Endodermal cell (in vitro differentiated cells): Measurements from ENCODE around the gene TM7SF3. TPM values are rescaled to one million over a fixed set of nuclear protein-coding genes. Genes with fewer than 3 reads are reported as not detected.
"Not testable (repeated sequence)": the region's sequence is repeated elsewhere in the genome, so short reads cannot be mapped to it uniquely, and the experiment has no call there.

Experiments used
- DNase-seq: peaks from one replicate; pipeline ENCODE4 v3.0.0-alpha.2; 2017
- H3K27ac ChIP-seq: 2 replicates; pipeline ENCODE4 v1.5.1; 2013; ENCODE audit warnings: mild to moderate bottlenecking, low read depth, low read length, moderate library complexity
- H3K27me3 ChIP-seq: 2 replicates; pipeline ENCODE4 v1.6.1; 2013; ENCODE audit warnings: mild to moderate bottlenecking, low read length, moderate library complexity; ENCODE audit not compliant: insufficient read depth, control insufficient read depth, poor library complexity, severe bottlenecking
- H3K36me3 ChIP-seq: 2 replicates; pipeline ENCODE4 v1.7.0; 2013; ENCODE audit warnings: mild to moderate bottlenecking, low read length, moderate library complexity; ENCODE audit not compliant: control insufficient read depth, insufficient read depth
- H3K4me1 ChIP-seq: one replicate; pipeline ENCODE4 v1.7.0; 2013; ENCODE audit warnings: low read length; ENCODE audit not compliant: control insufficient read depth, insufficient read depth
- H3K4me3 ChIP-seq: 2 replicates; pipeline ENCODE4 v1.5.1; 2013; ENCODE audit warnings: mild to moderate bottlenecking, low read length, moderate library complexity
- H3K9ac ChIP-seq: 2 replicates; pipeline ENCODE4 v1.6.1; 2013; ENCODE audit warnings: mild to moderate bottlenecking, low read length, moderate library complexity; ENCODE audit not compliant: poor library complexity, severe bottlenecking; ENCODE audit errors: extremely low read depth
- H3K9me3 ChIP-seq: 2 replicates; pipeline ENCODE4 v1.6.1; 2013; ENCODE audit warnings: mild to moderate bottlenecking, low read length, moderate library complexity; ENCODE audit not compliant: control insufficient read depth
- H3K27ac Mint-ChIP-seq: 2 replicates; pipeline ENCODE4 v1.8.0; 2020; ENCODE audit warnings: mixed read lengths
- H3K27me3 Mint-ChIP-seq: 2 replicates; pipeline ENCODE4 v1.8.0; 2021; ENCODE audit warnings: mild to moderate bottlenecking, mixed read lengths; ENCODE audit not compliant: insufficient read depth
- H3K36me3 Mint-ChIP-seq: 2 replicates; pipeline ENCODE4 v1.8.0; 2020; ENCODE audit warnings: low read depth, mixed read lengths
- H3K4me1 Mint-ChIP-seq: 2 replicates; pipeline ENCODE4 v1.8.0; 2020; ENCODE audit warnings: mixed read lengths
- H3K4me3 Mint-ChIP-seq: 2 replicates; pipeline ENCODE4 v1.8.0; 2020; ENCODE audit warnings: mild to moderate bottlenecking, moderate library complexity, mixed read lengths
- H3K9me3 Mint-ChIP-seq: 2 replicates; pipeline ENCODE4 v1.8.0; 2020; ENCODE audit warnings: mild to moderate bottlenecking, mixed read lengths
- WGBS, 2 experiments: methylation state at CpG; one replicate each; pipeline versions ENCODE4 v1.1.5 to v1.1.7; 2013; ENCODE audit warnings: missing lambda C conversion rate in 2 of 2, mixed read lengths in 1 of 2; ENCODE audit not compliant: insufficient coverage in 1 of 2, insufficient read length in 1 of 2; 5-methylcytosine and 5-hydroxymethylcytosine counted together
- total RNA-seq, 2 donors: library from RNA; stranded (reverse); fragmentation: NEBNext Ultra II Directional in 1 of 2; extraction: Animal tissue kit (Norgen Biotek cat#: 25700) in 1 of 2; gene quantifications; 2 replicates in 1 of 2; 3 replicates in 1 of 2; pipeline ENCODE4 v1.2.1, GENCODE V29; 2021
- TF ChIP-seq, protein P1 (sequence below): fragments of 200-600 bp; sonication (generic); conservative IDR thresholded peaks from 2 replicates; pipeline ENCODE4 v1.5.0; 2021; ENCODE audit warnings: antibody characterized with exemption, mild to moderate bottlenecking

Gene TM7SF3
- total RNA-seq, 2 donors from 2014 or later = 55.7 to 86.8 TPM

- Histone ChIP-seq H3K27ac (no peak overlapping the region), H3K4me1 (no peaks in the 10 kb centered on the region), H3K9ac (no peak overlapping the region), H3K36me3 (no peaks in the 10 kb centered on the region), H3K27me3 (no peaks in the 10 kb centered on the region), H3K4me3 (no peak overlapping the region), H3K9me3 (no peaks in the 10 kb centered on the region)
- TF ChIP-seq, protein P1, sequence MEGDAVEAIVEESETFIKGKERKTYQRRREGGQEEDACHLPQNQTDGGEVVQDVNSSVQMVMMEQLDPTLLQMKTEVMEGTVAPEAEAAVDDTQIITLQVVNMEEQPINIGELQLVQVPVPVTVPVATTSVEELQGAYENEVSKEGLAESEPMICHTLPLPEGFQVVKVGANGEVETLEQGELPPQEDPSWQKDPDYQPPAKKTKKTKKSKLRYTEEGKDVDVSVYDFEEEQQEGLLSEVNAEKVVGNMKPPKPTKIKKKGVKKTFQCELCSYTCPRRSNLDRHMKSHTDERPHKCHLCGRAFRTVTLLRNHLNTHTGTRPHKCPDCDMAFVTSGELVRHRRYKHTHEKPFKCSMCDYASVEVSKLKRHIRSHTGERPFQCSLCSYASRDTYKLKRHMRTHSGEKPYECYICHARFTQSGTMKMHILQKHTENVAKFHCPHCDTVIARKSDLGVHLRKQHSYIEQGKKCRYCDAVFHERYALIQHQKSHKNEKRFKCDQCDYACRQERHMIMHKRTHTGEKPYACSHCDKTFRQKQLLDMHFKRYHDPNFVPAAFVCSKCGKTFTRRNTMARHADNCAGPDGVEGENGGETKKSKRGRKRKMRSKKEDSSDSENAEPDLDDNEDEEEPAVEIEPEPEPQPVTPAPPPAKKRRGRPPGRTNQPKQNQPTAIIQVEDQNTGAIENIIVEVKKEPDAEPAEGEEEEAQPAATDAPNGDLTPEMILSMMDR = no peak
- no peak for DNase-seq
- Mint-ChIP-seq H3K27ac (no peak overlapping the region), H3K9me3 (no peaks in the 10 kb centered on the region), H3K4me1 (no peaks in the 10 kb centered on the region), H3K27me3 (no peaks in the 10 kb centered on the region), H3K4me3 (no peak overlapping the region), H3K36me3 (peaks cover 3% of the 10 kb centered on the region)
- 94 to 100% methylated on average over 3 to 4 of the region's 4 CpGs for WGBS, 2 experiments
Observed at GRCh38 chr12:27048822-27049752, 34.9 kb upstream of the TM7SF3 start.

DNA sequence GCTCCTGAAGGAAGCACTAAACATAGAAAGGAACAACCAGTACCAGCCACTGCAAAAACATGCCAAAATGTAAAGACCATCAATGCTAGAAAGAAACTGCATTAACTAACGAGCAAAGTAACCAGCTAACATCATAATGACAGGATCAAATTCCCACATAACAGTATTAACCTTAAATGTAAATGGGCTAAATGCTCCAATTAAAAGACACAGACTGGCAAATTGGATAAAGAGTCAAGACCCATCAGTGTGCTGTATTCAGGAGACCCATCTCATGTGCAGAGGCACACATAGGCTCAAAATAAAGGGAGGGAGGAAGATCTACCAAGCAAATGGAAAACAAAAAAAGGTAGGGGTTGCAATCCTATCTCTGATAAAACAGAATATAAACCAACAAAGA lies 27.8 kb upstream of the TM7SF3 start:
- not testable (repeated sequence) for DNase-seq, H3K4me3 ChIP-seq, H3K27me3 ChIP-seq, H3K27ac Mint-ChIP-seq, H3K4me1 Mint-ChIP-seq, H3K4me1 ChIP-seq, H3K27ac ChIP-seq, H3K9ac ChIP-seq, H3K27me3 Mint-ChIP-seq, H3K4me3 Mint-ChIP-seq
- Histone ChIP-seq H3K36me3 (peaks cover 26% of the 10 kb centered on the region), H3K9me3 (peaks cover 15% of the 10 kb centered on the region)
- 77% methylated on average over 1 of the region's 1 CpG; no CpG with 5 or more reads in 1 of the 2 experiments for WGBS, 2 experiments
- Mint-ChIP-seq H3K9me3 (peaks cover 36% of the 10 kb centered on the region), H3K36me3 (peaks cover 45% of the 10 kb centered on the region)

DNA sequence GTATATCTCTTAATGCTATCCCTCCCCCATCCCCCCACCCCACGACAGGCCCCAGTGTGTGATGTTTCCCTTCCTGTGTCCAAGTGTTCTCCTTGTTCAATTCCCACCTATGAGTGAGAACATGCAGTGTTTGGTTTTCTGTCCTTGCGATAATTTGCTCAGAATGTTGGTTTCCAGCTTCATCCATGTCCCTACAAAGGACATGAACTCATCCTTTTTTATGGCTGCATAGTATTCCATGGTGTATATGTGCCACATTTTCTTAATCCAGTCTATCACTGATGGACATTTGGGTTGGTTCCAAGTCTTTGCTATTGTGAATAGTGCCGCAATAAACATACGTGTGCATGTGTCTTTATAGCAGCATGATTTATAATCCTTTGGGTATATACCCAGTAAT lies 26.5 kb upstream of the TM7SF3 start:
- not testable (repeated sequence) for H3K27me3 ChIP-seq, DNase-seq, H3K27me3 Mint-ChIP-seq, H3K27ac ChIP-seq, H3K27ac Mint-ChIP-seq, H3K4me3 ChIP-seq, H3K4me3 Mint-ChIP-seq, H3K4me1 Mint-ChIP-seq, H3K4me1 ChIP-seq, H3K9ac ChIP-seq
- WGBS, 2 experiments = 75% methylated on average over 1 of the region's 4 CpGs; no CpG with 5 or more reads in 1 of the 2 experiments
- H3K9me3 ChIP-seq = peaks cover 15% of the 10 kb centered on the region
- peaks cover 26% of the 10 kb centered on the region for H3K36me3 ChIP-seq
- Mint-ChIP-seq H3K9me3 (peaks cover 48% of the 10 kb centered on the region), H3K36me3 (peaks cover 55% of the 10 kb centered on the region)

DNA sequence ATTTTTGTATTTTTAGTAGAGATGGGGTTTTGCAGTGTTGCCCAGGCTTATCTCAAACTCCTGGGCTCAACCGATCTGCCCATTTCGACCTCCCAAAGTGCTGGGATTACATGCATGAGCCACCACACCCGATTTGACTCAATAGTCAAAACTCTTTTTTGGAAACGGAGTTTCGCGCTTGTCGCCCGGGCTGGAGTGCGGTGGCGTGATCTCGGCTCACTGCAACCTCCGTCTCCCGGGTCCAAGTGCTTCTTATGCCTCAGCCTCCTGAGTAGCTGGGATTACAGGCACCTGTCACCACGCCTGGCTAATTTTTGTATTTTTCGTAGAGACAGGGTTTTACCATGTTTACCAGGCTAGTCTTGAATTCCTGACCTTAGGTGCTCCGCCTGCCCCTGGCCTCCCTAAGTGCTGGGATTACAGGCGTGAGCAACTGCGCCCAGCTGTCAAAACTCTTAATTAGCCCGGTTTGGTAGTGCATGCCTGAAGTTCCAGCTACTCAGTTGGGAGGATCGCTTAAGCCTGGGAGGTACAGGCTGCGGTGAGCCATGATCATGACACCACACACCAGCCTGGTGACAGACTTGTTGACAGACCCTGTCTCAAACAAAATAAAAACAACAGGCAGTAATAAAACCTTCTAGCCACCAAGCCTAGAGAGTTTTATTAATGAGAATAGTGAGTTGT lies 20.6 kb upstream of the TM7SF3 start:
- peaks cover 9% of the 10 kb centered on the region for H3K9me3 ChIP-seq
- peaks cover 53% of the 10 kb centered on the region for H3K36me3 ChIP-seq
- H3K4me1 Mint-ChIP-seq = no peaks in the 10 kb centered on the region
- H3K9me3 Mint-ChIP-seq = peaks cover 19% of the 10 kb centered on the region
- H3K4me1 ChIP-seq = no peaks in the 10 kb centered on the region
- no peak overlapping the region for H3K4me3 Mint-ChIP-seq
- WGBS, 2 experiments = 90 to 96% methylated on average over 20 to 21 of the region's 21 CpGs
- no peak for DNase-seq
- TF ChIP-seq, protein P1 = no peak
- peaks cover 69% of the 10 kb centered on the region for H3K36me3 Mint-ChIP-seq
- no peaks in the 10 kb centered on the region for H3K27me3 Mint-ChIP-seq
- H3K27me3 ChIP-seq = no peaks in the 10 kb centered on the region
- H3K27ac Mint-ChIP-seq = no peak overlapping the region
- no peak overlapping the region for H3K9ac ChIP-seq
- no peak overlapping the region for H3K4me3 ChIP-seq
- no peak overlapping the region for H3K27ac ChIP-seq
